HG03571 (cell line): ENCODE data around the gene DMAP1.
"Not testable (repeated sequence)": the region's sequence is repeated elsewhere in the genome, so short reads cannot be mapped to it uniquely, and the experiment has no call there.

Experiments
- ATAC-seq: cut with Tn5 transposase; IDR thresholded peaks from one replicate; pipeline ENCODE4 v1.9.1; 2021; ENCODE audit not compliant: unreplicated experiment

Gene DMAP1

DNA sequence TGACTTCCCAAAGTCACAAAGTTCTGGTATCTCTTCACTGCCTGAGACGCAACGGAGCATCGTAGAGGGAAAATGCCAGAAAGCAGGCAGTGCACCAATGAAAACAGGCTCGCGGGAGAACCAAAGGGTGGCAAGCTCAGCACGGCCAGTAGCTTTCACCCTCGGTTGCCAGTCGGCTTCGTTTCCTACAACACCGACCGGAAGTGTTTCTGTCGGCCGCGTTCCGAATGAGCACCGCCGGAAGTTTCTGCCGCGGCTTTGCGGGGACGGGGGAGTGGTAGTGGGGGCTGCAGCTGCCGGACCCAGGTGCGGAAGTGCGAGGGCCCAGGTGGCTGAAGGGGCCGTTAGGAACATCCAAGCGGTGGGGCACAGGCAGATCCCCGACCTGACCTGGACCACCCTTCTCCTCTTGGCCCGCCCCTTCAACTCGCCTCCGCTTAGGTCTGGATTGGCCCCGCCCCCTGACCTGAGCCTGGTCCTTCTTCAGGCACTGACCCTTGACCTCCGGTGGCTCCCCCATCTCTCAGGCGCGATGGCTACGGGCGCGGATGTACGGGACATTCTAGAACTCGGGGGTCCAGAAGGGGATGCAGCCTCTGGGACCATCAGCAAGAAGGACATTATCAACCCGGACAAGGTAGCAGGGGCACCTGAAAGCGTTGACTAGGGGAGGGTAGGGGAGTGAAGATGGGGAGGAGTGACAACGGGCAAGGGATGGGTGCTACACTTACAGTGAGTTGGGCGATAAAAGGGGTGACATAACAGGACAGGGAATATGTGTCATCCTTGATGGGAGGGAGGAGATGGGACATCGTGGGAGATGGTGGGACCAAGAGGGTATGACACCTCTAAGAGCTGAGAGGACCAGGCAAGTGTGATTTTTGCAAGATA is at the start of gene DMAP1:
Gene DMAP1 (plus strand): TSS at position 250 of the 891 bp plus-strand sequence. CDS start 283 bp downstream, at position 533.
- peak; percentile 59 for ATAC-seq

GRCh38 chr1:44168520-44169098 is 44.7 kb upstream of the DMAP1 start:
- no peak for ATAC-seq

DNA sequence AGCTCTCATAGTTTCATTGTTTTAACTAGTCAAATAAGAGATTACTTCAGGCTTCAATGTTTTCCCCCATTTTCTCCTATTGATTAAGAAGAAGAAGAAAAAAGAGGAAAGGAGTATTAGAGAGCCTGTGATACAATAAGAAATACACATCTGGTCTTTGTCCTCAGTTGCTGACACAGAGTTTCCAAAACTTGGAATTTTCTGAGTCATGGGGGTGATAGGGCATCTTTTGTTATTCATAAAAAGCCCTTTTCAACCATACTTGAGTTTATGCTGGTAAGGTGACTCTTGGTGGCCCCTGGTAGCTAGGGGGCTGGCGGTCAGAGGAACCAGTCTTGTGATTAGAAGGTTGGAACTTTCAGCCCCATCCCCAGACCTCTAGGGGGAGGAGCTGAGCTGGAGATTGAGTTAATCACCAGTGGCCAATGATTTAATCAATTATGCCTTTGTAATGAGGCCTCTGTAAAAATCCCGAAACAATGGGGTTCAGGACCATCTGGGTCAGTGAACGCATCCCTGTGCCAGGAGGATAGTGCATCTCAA is 42.9 kb upstream of the DMAP1 start:
- no peak for ATAC-seq

GRCh38 chr1:44174630-44175029 is 38.6 kb upstream of the DMAP1 start:
- no peak for ATAC-seq

- no peak for ATAC-seq
Measured at GRCh38 chr1:44200336-44200735, 12.9 kb upstream of the DMAP1 start.

DNA sequence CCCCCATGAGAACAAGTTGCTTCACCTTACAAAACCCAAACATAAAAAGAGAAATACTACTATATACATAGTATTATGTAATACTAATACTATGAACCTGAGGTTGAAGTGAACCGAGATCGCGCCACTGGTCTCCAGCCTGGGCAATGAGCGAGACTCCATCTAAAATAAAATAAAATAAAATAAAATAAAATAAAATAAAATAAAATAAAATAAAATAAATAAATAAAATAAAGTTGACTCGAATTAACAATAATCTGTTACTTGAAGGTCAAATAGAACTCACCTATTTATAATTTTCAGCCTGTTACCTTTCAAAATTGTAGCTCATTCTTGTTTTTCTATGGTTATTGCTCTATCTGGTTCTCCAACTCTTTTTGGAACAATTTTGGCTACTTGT is 6.7 kb upstream of the DMAP1 start:
- not testable (repeated sequence) for ATAC-seq

DNA sequence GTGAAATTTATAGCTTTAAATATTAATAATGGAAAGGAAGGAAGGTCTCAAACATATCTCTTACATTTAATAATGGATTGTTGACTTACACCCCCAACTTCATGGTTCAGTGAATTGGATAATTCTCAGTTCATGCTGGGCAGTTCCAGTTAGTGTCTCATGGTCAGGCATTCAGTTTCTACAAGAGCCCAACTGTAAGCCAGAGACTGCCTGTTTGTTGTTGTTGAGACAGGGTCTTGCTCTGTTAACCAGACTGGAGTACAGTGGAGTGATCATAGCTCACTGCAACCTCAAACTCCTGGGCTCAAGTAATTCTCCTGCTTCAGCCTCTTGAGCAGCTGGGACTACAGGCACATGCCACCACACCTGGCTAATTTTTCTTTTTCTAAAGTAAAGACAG is 5.0 kb upstream of the DMAP1 start:
- no peak for ATAC-seq

GRCh38 chr1:44210595-44210994 is 2.7 kb upstream of the DMAP1 start:
- no peak for ATAC-seq

- no peak for ATAC-seq
Measured at GRCh38 chr1:44212355-44213221, 683 bp upstream of the DMAP1 start.

- ATAC-seq: no peak
Measured at GRCh38 chr1:44217809-44218410, 4.6 kb downstream of the DMAP1 start.

DNA sequence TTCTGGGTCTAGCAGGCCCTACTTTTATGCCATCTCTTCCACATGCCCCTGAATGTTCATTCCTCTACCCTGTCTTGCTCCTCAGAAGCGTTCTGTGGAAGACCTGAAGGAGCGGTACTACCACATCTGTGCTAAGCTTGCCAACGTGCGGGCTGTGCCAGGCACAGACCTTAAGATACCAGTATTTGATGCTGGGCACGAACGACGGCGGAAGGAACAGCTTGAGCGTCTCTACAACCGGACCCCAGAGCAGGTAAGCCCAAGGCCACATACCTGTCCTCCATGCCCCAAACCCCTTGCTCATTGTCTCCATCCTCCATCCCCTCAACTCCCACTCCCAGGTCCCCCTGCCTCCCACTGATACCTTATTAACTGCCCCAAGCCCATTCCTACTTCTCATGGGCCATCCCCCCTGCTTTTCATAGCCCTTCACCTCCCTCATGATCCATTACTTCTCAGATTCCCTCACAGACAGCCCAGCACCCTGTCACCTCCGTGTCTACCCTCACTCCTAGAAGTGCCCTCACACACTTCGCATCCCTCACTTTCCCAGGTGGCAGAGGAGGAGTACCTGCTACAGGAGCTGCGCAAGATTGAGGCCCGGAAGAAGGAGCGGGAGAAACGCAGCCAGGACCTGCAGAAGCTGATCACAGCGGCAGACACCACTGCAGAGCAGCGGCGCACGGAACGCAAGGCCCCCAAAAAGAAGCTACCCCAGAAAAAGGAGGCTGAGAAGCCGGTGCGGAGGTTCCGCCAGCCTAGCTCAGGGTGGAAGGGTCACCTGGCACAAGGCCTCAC is 5.4 kb downstream of the DMAP1 start:
- no peak for ATAC-seq

DNA sequence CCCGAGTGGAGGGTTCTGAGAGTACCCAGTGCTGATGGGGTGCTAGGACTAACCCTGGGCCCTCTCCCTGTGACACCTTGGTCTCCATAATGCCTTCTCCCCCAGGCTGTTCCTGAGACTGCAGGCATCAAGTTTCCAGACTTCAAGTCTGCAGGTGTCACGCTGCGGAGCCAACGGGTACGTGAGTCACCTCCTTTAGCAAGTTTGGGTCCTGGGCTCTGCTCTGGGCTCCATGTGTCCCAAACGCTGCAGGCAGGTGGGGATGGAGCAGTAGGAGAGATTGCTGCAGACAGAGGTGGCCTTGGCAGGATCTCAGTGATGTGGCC is 6.0 kb downstream of the DMAP1 start:
- no peak for ATAC-seq

DNA sequence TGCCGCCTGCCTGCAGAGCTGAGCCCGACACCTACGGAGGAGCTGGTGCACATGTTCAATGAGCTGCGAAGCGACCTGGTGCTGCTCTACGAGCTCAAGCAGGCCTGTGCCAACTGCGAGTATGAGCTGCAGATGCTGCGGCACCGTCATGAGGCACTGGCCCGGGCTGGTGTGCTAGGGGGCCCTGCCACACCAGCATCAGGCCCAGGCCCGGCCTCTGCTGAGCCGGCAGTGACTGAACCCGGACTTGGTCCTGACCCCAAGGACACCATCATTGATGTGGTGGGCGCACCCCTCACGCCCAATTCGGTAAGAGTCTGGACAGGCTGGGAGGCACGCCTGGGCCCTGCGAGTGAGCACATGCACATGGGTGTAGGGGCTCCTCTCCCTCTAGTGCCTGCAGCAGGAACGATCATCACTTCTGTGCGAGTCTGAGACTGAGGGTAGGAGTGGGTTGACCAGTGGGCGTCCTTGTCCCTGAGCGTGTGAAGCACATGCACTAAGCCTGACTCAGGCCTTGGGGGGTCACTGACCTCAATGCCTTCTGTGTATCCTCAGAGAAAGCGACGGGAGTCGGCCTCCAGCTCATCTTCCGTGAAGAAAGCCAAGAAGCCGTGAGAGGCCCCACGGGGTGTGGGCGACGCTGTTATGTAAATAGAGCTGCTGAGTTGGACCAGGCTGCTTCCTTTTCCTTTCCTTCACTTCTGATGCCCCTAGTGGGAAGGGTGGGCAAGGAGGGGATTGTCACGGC is 6.9 kb downstream of the DMAP1 start:
- ATAC-seq: no peak

DNA sequence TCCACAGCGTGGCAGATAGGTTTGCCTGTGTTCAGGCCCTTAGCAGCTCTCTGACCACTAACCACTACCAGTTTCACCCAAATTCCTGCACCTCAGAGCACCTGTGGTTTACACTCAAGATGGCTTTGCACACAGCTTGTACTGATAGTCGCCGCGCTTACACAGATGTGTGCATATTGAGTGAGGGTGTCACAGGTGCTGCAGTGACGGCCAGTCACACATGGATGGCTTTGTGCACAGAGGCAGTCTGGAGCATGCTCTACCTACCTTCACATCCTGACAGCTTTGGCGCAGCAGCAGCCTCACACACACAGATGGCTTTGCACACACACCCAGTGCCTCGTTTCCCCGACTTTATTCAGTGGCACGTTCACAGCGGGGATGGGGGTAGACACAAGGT is 7.5 kb downstream of the DMAP1 start:
- ATAC-seq: no peak

- no peak for ATAC-seq
Measured at GRCh38 chr1:44221769-44222168, 8.5 kb downstream of the DMAP1 start.

DNA sequence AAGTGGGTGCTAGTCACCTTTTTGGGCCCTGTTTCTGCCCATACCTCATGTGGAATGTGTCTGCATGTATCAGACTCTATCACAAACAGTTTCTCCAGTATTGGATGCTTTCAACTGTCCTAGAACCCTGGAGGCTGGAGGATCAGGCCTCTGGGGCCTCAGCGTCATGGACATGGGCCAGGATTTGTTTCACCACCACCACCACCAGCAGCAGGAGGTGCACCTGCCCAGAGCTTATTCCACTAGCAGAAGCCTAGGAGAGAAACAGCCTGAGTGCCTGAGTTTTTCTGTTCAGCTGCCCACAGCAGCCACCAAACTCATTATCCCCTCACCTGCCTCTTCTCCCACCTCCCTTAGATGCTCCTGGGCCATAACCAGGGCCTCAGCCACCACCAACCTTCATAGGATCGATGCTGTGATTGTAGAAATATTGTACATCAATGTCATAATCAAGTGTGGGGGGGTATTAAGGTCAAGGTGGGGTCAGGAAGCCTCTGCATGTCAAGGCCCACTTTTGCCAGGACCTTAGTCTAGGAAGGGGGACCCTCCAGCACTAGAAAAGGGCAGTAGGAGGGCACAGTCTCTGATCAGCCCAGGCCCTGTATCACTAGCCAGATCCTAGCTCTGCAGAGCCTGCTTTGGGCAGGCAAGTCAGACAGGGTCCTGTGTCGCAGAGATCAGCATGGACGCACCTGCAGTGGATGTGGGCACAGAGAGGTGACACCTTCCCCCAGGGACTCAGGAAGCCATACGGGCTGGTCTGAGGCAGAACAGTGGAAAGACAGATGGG is 9.3 kb downstream of the DMAP1 start:
- no peak for ATAC-seq

- no peak for ATAC-seq
Measured at GRCh38 chr1:44223187-44223610, 9.9 kb downstream of the DMAP1 start.

GRCh38 chr1:44225761-44226160 is 12.5 kb downstream of the DMAP1 start:
- ATAC-seq: no peak

DNA sequence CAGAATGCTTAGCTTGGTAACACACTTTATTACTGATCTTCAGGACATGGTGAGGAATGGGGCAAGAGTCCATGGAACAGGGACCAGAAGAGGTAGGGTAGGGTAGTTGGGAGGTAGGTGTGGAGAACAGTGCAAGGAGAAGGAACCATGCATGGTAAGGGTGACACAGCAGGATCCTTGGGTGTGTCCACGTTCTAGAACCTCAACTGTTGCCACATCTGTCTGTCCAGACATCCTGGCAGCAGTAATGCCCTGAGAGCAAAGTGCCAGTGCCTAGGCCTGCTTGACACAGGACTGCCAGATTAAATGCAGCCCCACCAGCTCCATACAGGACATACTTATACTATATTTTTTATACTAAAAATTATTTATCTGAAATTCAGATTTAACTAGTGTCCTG is 13.9 kb downstream of the DMAP1 start:
- ATAC-seq: no peak
